Superior temporal gyrus (tissue), 1 donor: Measurements from ENCODE around the gene SLC9A3.

ENCODE experiments used
- DNase-seq: peaks from one replicate; pipeline ENCODE4 v3.0.0-alpha.2; 2016; ENCODE audit errors: extremely low spot score

The SLC9A3 gene

GRCh38 chr5:429453-430188 is 94.6 kb downstream of the SLC9A3 start:
- no peak for DNase-seq

GRCh38 chr5:428754-429452 is 95.3 kb downstream of the SLC9A3 start:
- DNase-seq, result no peak

GRCh38 chr5:428219-428618 is 96.0 kb downstream of the SLC9A3 start:
- DNase-seq, result no peak

GRCh38 chr5:427415-428087 is 96.7 kb downstream of the SLC9A3 start:
- no peak for DNase-seq

- DNase-seq, result no peak
Measured at GRCh38 chr5:426392-426976, 97.8 kb downstream of the SLC9A3 start.

GRCh38 chr5:425714-426113 is 98.5 kb downstream of the SLC9A3 start:
- DNase-seq, result peak; percentile 53

GRCh38 chr5:424301-425110 is 99.7 kb downstream of the SLC9A3 start:
- DNase-seq, result no peak

- no peak for DNase-seq
Measured at GRCh38 chr5:423626-424261, 100.5 kb downstream of the SLC9A3 start.

GRCh38 chr5:423233-423565 is 101.0 kb downstream of the SLC9A3 start:
- DNase-seq, result no peak

GRCh38 chr5:422323-423232 is 101.7 kb downstream of the SLC9A3 start:
- DNase-seq, result no peak

- no peak for DNase-seq
Measured at GRCh38 chr5:421901-422300, 102.3 kb downstream of the SLC9A3 start.

- DNase-seq, result no peak
Measured at GRCh38 chr5:421287-421880, 102.9 kb downstream of the SLC9A3 start.

- DNase-seq, result no peak
Measured at GRCh38 chr5:420632-421286, 103.5 kb downstream of the SLC9A3 start.
